HepG2 (cell line): ENCODE results near the gene ALKBH5. TPM values are rescaled to one million over a fixed set of nuclear protein-coding genes. Genes with fewer than 3 reads are reported as not detected.

Source experiments
- ATAD3A ChIP-seq: sonication (generic); formaldehyde crosslinking; IDR thresholded peaks from 2 replicates; pipeline ENCODE4 v1.4.0; 2020; ENCODE audit warnings: missing genetic modification reagents
- ATF5 ChIP-seq: sonication (generic); formaldehyde crosslinking; IDR thresholded peaks from 2 replicates; pipeline ENCODE4 v1.4.0; 2020; ENCODE audit warnings: mild to moderate bottlenecking, low read depth, missing genetic modification reagents
- ATF6 ChIP-seq: sonication (generic); formaldehyde crosslinking; conservative IDR thresholded peaks from 2 replicates; pipeline ENCODE4 v1.4.0; 2020; ENCODE audit warnings: missing genetic modification reagents
- CEBPZ ChIP-seq: IDR thresholded peaks from 2 replicates; pipeline ENCODE4 v1.6.1; 2012; ENCODE audit warnings: low read length, improper control_type of control experiment
- FOSL1 ChIP-seq: sonication (generic); formaldehyde crosslinking; IDR thresholded peaks from 2 replicates; pipeline ENCODE4 v1.9.0; 2021; ENCODE audit warnings: missing genetic modification reagents, borderline replicate concordance
- GPN1 ChIP-seq: sonication (generic); formaldehyde crosslinking; IDR thresholded peaks from 2 replicates; pipeline ENCODE4 v1.5.1; 2020; ENCODE audit warnings: missing genetic modification reagents, borderline replicate concordance
- JUND ChIP-seq: sonication (generic); formaldehyde crosslinking; IDR thresholded peaks from 2 replicates; pipeline ENCODE4 v1.8.0; 2022; ENCODE audit warnings: mild to moderate bottlenecking, missing genetic modification reagents
- NFRKB ChIP-seq: fragments of 450-650 bp; IDR thresholded peaks from 2 replicates; pipeline ENCODE4 v1.6.1; 2017
- NFYB ChIP-seq: sonication (generic); formaldehyde crosslinking; IDR thresholded peaks from 2 replicates; pipeline ENCODE4 v1.4.0; 2020; ENCODE audit warnings: missing genetic modification reagents
- NR2F6 ChIP-seq, 2 experiments: IDR thresholded peaks; 2 replicates each; pipeline ENCODE4 v1.6.1; 2016; ENCODE audit warnings: antibody characterized with exemption in 1 of 2, mild to moderate bottlenecking in 1 of 2
- PBX2 ChIP-seq: IDR thresholded peaks from 2 replicates; pipeline ENCODE4 v1.6.1; 2016; ENCODE audit warnings: control low read depth
- PCBP1 ChIP-seq: fragments of 200-400 bp; formaldehyde crosslinking; IDR thresholded peaks from 2 replicates; pipeline ENCODE4 v1.6.1; 2017; ENCODE audit warnings: mild to moderate bottlenecking, low read depth, low read length, borderline replicate concordance
- SCMH1 ChIP-seq: sonication (generic); formaldehyde crosslinking; IDR thresholded peaks from 2 replicates; pipeline ENCODE4 v1.9.0; 2021; ENCODE audit warnings: missing genetic modification reagents, mild to moderate bottlenecking, borderline replicate concordance
- SMYD3 ChIP-seq: sonication (generic); formaldehyde crosslinking; IDR thresholded peaks from 2 replicates; pipeline ENCODE4 v1.8.1; 2023; ENCODE audit warnings: mild to moderate bottlenecking, missing genetic modification reagents
- SPEN ChIP-seq: sonication (generic); formaldehyde crosslinking; IDR thresholded peaks from 2 replicates; pipeline ENCODE4 v1.5.1; 2020; ENCODE audit warnings: low read depth, mild to moderate bottlenecking, missing genetic modification reagents
- TCF7L2 ChIP-seq: IDR thresholded peaks from 2 replicates; pipeline ENCODE4 v1.6.1; 2011; ENCODE audit warnings: mild to moderate bottlenecking, low read depth, low read length, moderate library complexity
- ZBTB33 ChIP-seq: sonication (generic); formaldehyde crosslinking; IDR thresholded peaks from 2 replicates; pipeline ENCODE4 v1.4.0; 2020; ENCODE audit warnings: missing genetic modification reagents
- ZC3H13 ChIP-seq: sonication (generic); formaldehyde crosslinking; IDR thresholded peaks from 2 replicates; pipeline ENCODE4 v1.8.1; 2023; ENCODE audit warnings: mild to moderate bottlenecking, missing genetic modification reagents, moderate library complexity
- ZFP37 ChIP-seq: sonication (generic); formaldehyde crosslinking; IDR thresholded peaks from 2 replicates; pipeline ENCODE4 v1.4.0; 2020; ENCODE audit warnings: missing genetic modification reagents, borderline replicate concordance
- ZFX ChIP-seq: sonication (generic); formaldehyde crosslinking; IDR thresholded peaks from 2 replicates; pipeline ENCODE4 v1.4.0; 2020; ENCODE audit warnings: mild to moderate bottlenecking, low read depth, missing genetic modification reagents, moderate library complexity
- ZNF850 ChIP-seq: sonication (generic); formaldehyde crosslinking; conservative IDR thresholded peaks from 2 replicates; pipeline ENCODE4 v1.9.0; 2021; ENCODE audit warnings: mild to moderate bottlenecking, missing genetic modification reagents
- ZSCAN21 ChIP-seq: sonication (generic); formaldehyde crosslinking; IDR thresholded peaks from 2 replicates; pipeline ENCODE4 v1.8.0; 2022; ENCODE audit warnings: mild to moderate bottlenecking, missing genetic modification reagents, moderate library complexity, borderline replicate concordance
- polyA plus RNA-seq, 8 experiments: library from polyadenylated mRNA; depleted of rRNA in 3 of 8; stranded (reverse) in 7 of 8; unstranded in 1 of 8; fragments of >200 nt; fragmentation: Illumina TruSeq in 4 of 8; extraction: Trizol in 4 of 8; gene quantifications; 2 replicates each; pipeline versions ENCODE4 v1.2.1 to v1.2.3, GENCODE V29; 2011 to 2016; ENCODE audit warnings: low read depth in 4 of 8, missing spikeins in 1 of 8, mixed read lengths in 1 of 8; ENCODE audit not compliant: insufficient read depth in 1 of 8
- total RNA-seq, 5 experiments: library from RNA; depleted of rRNA; stranded (reverse); fragments of >200 nt; fragmentation: Illumina TruSeq; extraction: Trizol; gene quantifications; 2 replicates each; pipeline ENCODE4 v1.2.3, GENCODE V29; 2016; ENCODE audit warnings: low read depth in 1 of 5

Gene ALKBH5
- total and polyA plus RNA-seq, 2 of the 13 experiments (the other 11 are each of a cell fraction or from before 2014, with no cell fraction given): 68.9 to 76.9 TPM

- TF ChIP-seq PCBP1 (no peak), CEBPZ (no peak), ATAD3A (CRISPR knock-in tag) (no peak), JUND (no peak), ZC3H13 (CRISPR knock-in tag) (no peak; the same call in 1 of the 2 replicates), NR2F6 (IDR thresholded peaks at IDR 0.05) (no peak; the same call in 1 of the 2 replicates), NR2F6 (CRISPR knock-in tag; IDR thresholded peaks at IDR 0.05) (peak; percentile 62), ZBTB33 (CRISPR knock-in tag) (no peak), NFYB (CRISPR knock-in tag) (no peak), ZNF850 (CRISPR knock-in tag) (no peak), NFRKB (no peak), SCMH1 (CRISPR knock-in tag) (no peak), SPEN (no peak), GPN1 (no peak), ZFX (CRISPR knock-in tag) (peak; percentile 40; the same call in 1 of the 2 replicates), PBX2 (no peak), ATF5 (CRISPR knock-in tag) (no peak), TCF7L2 (no peak), SMYD3 (CRISPR knock-in tag) (no peak), ATF6 (CRISPR knock-in tag) (no peak), ZFP37 (CRISPR knock-in tag) (no peak), ZSCAN21 (no peak), FOSL1 (CRISPR knock-in tag) (no peak)
Observed at GRCh38 chr17:18191236-18191667, 7.6 kb downstream of the ALKBH5 start (continued).
